IPS DF 19.7 (cell line): Measurements from ENCODE around the gene MEF2A.
"Not testable (repeated sequence)": the region's sequence is repeated elsewhere in the genome, so short reads cannot be mapped to it uniquely, and the experiment has no call there.

Experiments used
- DNase-seq: peaks from one replicate; pipeline ENCODE4 v3.0.0-alpha.2; 2013; ENCODE audit warnings: low read depth, low spot score

MEF2A gene

GRCh38 chr15:99645951-99646350 is 80.2 kb downstream of the MEF2A start:
- no peak for DNase-seq

GRCh38 chr15:99651023-99651807 is 85.4 kb downstream of the MEF2A start:
- no peak for DNase-seq

- DNase-seq = no peak
Observed at GRCh38 chr15:99656205-99656604, 90.4 kb downstream of the MEF2A start.

DNA sequence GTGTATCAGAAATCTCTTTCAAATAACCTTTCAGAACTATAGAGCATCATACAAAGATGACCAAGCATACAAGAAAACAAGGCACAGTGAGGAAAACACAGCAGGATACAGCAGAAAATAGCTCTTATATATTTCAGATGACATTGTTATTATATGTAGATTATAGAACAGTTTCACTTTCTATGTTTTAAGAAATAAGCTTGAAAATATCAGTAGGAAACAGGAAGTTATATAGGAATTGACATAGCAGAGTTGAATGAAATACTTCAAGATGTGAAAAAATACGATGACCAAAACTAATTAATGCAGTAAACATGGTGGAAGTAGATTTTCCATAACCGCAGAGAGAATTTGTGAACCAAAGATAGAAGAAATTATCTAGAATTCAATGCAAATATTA is 92.2 kb downstream of the MEF2A start:
- DNase-seq = no peak

DNA sequence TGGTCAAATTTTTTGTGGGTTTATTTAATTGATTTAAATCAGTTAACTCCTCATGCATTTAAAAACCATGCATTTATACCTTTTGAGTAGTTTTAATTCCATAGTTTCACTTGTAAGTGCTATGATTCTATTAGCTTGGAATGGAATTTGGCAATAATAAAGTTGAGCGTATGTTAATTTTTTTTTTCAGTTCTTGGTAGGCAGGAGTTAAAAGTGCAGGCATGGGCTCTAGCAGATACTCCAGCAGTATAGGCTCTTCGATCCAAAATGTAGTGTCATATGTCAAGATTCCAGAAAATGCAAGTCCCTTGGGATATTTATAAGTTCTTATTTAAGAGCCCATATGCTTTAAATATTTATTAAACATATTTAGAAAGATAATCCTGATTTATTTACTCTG is 97.1 kb downstream of the MEF2A start:
- DNase-seq = no peak

GRCh38 chr15:99666073-99666472 is 100.3 kb downstream of the MEF2A start:
- DNase-seq = not testable (repeated sequence)

DNA sequence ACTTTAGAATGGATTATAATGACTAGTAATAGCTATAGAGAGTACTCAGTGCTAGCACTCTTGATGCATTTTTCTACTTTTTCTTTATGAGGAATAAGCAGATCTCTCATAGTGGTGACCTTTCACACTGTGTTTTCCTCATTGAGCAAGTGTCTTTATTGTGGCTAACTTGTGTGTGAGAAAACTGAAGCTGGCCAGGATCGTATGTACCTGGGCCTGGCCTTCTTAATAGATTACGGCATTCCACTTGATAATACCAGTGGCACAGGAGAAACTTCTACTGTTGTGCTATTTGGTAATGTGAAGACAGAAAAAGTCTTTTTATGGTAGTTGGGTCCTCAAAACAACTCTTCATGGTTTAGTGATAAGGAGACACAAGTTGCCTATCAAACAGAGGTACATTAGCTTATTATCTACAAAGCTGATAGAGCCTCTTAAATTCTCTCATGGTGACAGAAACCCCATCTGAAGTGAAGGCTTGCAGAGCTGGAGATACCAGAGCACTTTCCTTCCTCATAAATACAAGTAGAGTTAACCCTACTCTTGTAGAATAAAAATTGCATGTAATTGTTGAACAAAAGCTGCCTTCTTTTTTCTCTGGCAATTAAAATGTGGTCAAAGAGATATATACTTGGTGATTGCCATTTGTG is 102.9 kb downstream of the MEF2A start:
- no peak for DNase-seq

DNA sequence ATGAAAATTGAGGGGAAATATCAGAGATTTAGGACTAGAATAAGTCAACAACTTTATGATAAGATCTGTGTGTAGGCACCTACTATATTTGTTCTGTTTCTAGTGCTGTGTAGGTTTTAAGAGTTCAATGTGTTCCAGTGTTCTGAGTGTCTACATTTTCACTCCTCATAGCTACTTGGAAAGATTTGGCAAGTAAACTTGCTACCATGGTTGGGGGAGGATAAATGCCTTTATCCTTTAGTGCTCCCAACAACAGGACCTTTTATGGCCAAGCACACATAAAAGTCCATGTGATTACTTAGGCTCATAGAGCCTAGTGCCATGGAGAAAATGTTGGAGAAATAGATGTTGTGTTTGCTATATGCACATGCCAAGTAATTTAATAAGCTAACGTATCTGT is 103.5 kb downstream of the MEF2A start:
- no peak for DNase-seq

DNA sequence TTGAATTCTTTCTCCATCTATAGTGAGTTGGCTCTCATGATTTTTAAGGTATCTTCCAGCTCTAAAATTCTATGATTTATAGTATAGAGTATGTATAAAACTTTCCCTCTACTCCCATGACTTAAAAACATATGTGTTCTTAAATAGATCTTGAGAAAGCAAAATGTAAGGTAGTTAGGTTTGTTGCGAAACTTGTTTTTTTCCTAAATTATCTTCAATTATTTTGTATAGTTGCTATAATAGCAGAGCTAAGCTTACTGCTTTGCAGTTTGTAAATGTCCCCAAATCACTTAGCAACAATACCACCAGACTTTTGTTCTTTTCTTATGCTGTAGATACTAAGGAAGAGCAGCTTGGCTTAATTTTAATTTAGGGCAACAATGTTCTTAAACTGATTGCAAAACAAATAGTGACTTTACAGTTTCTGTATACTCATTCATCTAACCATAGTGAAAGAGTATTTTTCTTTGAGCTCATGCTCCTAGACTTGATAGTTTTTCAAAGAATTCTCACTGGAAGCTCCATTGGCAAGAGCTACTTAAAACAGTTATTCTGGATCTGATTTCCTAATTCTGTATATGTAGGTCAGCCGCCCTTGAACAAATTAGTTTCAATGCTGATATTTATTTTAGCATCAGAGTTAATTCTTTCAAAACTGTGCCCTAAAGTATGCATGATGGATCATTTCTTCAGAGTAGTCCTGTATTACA is 106.3 kb downstream of the MEF2A start:
- DNase-seq = no peak

GRCh38 chr15:99673111-99673510 is 107.3 kb downstream of the MEF2A start:
- DNase-seq = no peak

DNA sequence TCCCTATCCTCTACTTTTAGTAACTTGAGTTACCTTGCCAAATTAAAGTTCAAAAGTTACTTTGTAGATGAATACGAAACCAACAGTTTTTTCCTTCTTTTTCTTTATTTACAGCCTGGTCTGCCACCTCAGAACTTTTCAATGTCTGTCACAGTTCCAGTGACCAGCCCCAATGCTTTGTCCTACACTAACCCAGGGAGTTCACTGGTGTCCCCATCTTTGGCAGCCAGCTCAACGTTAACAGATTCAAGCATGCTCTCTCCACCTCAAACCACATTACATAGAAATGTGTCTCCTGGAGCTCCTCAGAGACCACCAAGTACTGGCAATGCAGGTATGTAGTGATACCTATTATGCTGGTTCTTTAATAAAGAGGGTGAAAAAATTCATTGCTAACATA is 108.5 kb downstream of the MEF2A start:
- no peak for DNase-seq

- DNase-seq = no peak
Observed at GRCh38 chr15:99677540-99678134, 111.9 kb downstream of the MEF2A start.

- no peak for DNase-seq
Observed at GRCh38 chr15:99680276-99680675, 114.5 kb downstream of the MEF2A start.

DNA sequence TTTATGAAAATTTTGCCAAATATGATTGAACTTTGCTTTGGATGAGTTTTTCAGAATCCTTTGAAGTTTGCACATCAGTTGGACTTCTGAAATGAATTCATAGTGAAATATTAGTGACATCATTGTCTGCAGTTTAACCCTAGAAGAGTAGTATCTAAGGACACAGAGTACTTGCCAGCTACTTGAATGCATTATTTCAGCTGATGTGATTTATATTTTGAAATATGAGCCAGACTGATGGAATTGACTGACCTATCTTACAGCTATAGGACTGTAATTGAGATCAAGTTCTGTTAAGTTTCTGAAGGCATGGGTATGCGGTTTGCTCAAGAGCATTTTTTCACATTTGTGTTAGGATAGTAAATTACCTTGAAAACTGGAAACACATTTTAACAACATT is 116.2 kb downstream of the MEF2A start:
- DNase-seq = no peak

GRCh38 chr15:99682455-99682854 is 116.7 kb downstream of the MEF2A start:
- no peak for DNase-seq

GRCh38 chr15:99683000-99683670 is 117.4 kb downstream of the MEF2A start:
- no peak for DNase-seq

- no peak for DNase-seq
Observed at GRCh38 chr15:99686290-99686689, 120.5 kb downstream of the MEF2A start.

- no peak for DNase-seq
Observed at GRCh38 chr15:99692825-99693224, 127.0 kb downstream of the MEF2A start.

DNA sequence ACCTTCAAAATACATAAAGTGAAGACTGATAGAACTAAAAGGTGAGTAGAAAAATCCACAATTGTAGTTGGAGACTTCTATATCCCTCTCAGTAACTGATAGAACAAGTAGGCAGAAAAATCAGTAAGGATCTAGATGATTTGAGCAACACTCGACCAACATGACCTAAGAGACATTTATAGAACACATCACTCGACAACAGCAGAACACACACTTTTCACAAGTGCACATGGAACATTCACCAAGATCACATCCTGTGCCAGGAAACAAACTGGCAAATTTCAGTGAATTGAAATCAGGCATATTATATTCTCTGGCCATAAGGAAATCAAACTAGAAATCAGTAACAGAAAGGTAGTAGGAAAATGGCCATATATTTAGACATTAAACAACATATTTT is 130.3 kb downstream of the MEF2A start:
- DNase-seq = no peak

DNA sequence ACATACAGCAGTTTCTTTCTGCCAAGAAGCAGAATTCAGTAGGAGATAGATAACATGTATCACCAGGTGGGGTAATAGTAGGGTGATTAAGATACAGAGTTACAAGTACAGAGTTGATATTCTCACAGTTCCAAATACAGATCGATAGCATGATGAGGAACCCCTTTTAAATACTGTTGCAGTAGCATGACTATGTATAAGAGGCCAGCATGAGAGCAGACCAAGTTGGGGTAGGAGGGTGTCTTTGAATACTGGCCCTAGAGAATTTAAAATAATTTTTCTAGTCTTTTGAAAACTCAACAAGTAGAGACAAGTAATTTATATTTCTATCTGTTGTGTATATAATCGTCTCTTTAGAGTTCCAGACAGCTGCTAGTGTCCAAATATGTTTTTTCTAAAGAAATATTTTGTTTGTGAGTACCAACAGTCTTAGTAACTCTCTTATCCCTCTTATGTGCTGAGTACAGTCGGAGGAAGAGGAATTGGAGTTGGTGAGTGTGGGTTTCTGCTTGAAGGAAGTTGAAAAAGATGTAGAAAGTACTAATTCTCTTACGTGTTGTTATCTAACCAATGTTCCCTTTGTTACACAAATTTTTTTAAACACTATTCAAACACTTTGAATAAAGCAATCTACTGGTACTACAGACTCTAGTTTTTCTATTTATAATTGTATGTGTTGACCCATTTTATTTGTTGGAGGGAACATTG is 137.3 kb downstream of the MEF2A start:
- no peak for DNase-seq
